DOHH2 (cell line): ENCODE data around the gene F11R.

Experiments used
- EZH2phosphoT487 ChIP-seq: fragments of 200-600 bp; sonication (generic); IDR thresholded peaks from 2 replicates; pipeline ENCODE4 v1.6.1; 2017; ENCODE audit warnings: borderline replicate concordance, mild to moderate bottlenecking, antibody characterized with exemption, low read length, moderate library complexity, mixed read lengths
- TF ChIP-seq, protein P1 (sequence below): fragments of 200-600 bp; sonication (generic); IDR thresholded peaks from one replicate; pipeline ENCODE4 v1.5.1; 2014; ENCODE audit warnings: antibody characterized with exemption, mild to moderate bottlenecking, low read depth, low read length; ENCODE audit not compliant: poor library complexity, severe bottlenecking

DNA sequence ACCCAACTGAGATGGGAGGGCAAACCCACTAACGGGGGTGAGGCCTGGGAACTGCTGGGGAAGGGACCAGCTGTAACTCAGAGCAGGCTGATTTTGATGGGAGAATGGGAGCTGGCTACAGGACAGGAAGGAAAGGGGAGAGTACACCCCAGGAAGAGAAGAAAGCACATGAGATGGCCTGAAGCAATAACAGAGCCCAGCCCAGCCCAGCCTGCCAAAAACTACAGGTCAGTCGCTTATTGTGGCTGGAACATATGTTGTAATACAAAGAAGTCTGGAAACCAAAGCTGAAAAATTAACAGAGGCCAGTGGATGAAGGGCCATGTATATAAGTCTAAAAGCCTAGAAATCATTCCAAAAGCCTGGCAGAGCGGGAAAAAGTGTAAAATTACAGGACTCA lies 67.9 kb downstream of the F11R start:
- TF ChIP-seq, protein P1, sequence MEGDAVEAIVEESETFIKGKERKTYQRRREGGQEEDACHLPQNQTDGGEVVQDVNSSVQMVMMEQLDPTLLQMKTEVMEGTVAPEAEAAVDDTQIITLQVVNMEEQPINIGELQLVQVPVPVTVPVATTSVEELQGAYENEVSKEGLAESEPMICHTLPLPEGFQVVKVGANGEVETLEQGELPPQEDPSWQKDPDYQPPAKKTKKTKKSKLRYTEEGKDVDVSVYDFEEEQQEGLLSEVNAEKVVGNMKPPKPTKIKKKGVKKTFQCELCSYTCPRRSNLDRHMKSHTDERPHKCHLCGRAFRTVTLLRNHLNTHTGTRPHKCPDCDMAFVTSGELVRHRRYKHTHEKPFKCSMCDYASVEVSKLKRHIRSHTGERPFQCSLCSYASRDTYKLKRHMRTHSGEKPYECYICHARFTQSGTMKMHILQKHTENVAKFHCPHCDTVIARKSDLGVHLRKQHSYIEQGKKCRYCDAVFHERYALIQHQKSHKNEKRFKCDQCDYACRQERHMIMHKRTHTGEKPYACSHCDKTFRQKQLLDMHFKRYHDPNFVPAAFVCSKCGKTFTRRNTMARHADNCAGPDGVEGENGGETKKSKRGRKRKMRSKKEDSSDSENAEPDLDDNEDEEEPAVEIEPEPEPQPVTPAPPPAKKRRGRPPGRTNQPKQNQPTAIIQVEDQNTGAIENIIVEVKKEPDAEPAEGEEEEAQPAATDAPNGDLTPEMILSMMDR: no peak
- TF ChIP-seq EZH2phosphoT487: no peak
